Measurements from ENCODE around the gene ARAP2.

DNA sequence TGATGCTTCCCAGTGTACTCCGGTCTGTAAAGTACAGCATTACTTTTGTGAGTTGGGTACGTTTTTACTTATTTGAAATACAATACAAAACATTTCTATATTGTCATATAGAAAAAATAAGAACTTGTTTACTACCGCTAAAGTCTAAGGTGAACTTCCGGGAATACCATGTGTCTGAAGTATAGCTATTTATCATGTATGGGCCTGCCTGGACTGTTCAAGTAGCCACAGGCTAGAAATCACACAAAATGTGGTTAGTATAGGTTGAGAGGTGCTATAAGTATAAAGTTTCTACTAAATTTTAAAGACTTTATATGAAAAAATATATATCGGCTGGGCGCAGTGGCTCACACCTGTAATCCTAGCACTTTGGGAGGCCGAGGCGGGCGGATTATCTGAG is 152.3 kb downstream of the ARAP2 start:
- no peak for TF ChIP-seq CEBPB (IDR thresholded peaks at IDR 0.05)
- no peak for TF ChIP-seq EP300 (IDR thresholded peaks at IDR 0.05; ENCODE audit: borderline replicate concordance)
- TF ChIP-seq TCF12 (IDR thresholded peaks at IDR 0.05; ENCODE audit: low read depth) = no peak
- TF ChIP-seq ZBTB7A (IDR thresholded peaks at IDR 0.05; ENCODE audit: low read depth) = no peak
- TF ChIP-seq NFIC (IDR thresholded peaks at IDR 0.05) = no peak
- TF ChIP-seq, protein P1, sequence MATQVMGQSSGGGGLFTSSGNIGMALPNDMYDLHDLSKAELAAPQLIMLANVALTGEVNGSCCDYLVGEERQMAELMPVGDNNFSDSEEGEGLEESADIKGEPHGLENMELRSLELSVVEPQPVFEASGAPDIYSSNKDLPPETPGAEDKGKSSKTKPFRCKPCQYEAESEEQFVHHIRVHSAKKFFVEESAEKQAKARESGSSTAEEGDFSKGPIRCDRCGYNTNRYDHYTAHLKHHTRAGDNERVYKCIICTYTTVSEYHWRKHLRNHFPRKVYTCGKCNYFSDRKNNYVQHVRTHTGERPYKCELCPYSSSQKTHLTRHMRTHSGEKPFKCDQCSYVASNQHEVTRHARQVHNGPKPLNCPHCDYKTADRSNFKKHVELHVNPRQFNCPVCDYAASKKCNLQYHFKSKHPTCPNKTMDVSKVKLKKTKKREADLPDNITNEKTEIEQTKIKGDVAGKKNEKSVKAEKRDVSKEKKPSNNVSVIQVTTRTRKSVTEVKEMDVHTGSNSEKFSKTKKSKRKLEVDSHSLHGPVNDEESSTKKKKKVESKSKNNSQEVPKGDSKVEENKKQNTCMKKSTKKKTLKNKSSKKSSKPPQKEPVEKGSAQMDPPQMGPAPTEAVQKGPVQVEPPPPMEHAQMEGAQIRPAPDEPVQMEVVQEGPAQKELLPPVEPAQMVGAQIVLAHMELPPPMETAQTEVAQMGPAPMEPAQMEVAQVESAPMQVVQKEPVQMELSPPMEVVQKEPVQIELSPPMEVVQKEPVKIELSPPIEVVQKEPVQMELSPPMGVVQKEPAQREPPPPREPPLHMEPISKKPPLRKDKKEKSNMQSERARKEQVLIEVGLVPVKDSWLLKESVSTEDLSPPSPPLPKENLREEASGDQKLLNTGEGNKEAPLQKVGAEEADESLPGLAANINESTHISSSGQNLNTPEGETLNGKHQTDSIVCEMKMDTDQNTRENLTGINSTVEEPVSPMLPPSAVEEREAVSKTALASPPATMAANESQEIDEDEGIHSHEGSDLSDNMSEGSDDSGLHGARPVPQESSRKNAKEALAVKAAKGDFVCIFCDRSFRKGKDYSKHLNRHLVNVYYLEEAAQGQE (IDR thresholded peaks at IDR 0.05; ENCODE audit: low read depth) = no peak
- TF ChIP-seq EGR1 (IDR thresholded peaks at IDR 0.05) = no peak
- no peak for TF ChIP-seq RAD21 (IDR thresholded peaks at IDR 0.05; ENCODE audit: low read depth)
- no peak for TF ChIP-seq TAF1 (IDR thresholded peaks at IDR 0.05; ENCODE audit: low read depth)
- no peak for TF ChIP-seq YY1 (IDR thresholded peaks at IDR 0.05; ENCODE audit: low read depth)
- no peak for TF ChIP-seq MAX (IDR thresholded peaks at IDR 0.05)
- TF ChIP-seq FOXM1 (IDR thresholded peaks at IDR 0.05; ENCODE audit: borderline replicate concordance, low read depth) = no peak
